ENCODE measurements around the gene CD55.

Gene CD55

DNA sequence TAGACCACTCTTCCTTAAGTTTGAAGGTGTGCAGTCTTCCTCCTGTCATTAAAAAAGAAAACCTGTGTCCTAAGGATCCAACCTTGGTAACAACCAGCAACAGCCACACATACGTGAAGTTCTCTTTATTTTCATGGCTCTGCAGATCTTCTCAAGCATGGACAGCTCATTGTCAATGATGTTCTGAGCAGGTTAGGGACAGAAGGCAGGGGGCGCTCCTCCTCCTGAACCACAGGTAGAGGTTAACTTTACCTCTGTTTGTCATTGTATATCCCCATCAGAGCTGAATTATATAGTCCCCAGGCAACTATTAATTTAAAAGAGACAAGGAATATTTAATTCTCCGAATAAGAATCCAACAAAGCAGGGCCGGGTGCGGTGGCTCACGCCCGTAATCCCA is 80.1 kb downstream of the CD55 start:
- no peaks in the 10 kb centered on the region for H3K27me3 ChIP-seq (ENCODE audit: insufficient read depth, poor library complexity, severe bottlenecking)
- no peak for TF ChIP-seq POLR2AphosphoS5 (IDR thresholded peaks at IDR 0.05; ENCODE audit: low read depth)
- no peak overlapping the region for H3K4me3 ChIP-seq (replicated peaks; ENCODE audit: insufficient read depth, low read length)
- no peak for DNase-seq (ENCODE audit: low read depth in 1 of 2, low spot score in 1 of 2)
- no peak overlapping the region for H3K27ac ChIP-seq (replicated peaks)

DNA sequence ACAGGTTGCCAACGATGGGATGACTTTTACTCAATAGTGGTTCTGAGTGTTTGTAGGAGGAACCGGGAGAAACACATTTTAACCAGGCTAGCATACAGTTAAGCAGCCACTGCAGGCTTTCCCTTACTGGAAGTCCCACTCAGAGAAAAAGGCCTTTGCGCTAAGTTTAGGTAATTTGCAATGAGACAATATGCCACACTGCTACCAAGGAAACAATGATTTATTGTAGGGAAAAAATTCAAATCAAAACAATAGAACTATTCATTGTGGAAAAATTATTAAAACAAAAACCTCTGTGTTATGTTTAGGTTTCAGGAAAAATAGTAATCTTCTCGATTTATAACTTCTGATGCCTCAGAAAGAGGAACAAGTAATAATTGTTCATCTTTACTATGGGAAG is 81.3 kb downstream of the CD55 start:
- no peak for DNase-seq (ENCODE audit: low read depth in 1 of 2, low spot score in 1 of 2)
- Histone ChIP-seq H3K4me3 (replicated peaks; ENCODE audit: insufficient read depth, low read length) (no peak overlapping the region), H3K27me3 (ENCODE audit: insufficient read depth, poor library complexity, severe bottlenecking) (no peaks in the 10 kb centered on the region), H3K27ac (replicated peaks) (no peak overlapping the region)
- no peak for TF ChIP-seq SPI1 (IDR thresholded peaks at IDR 0.05; ENCODE audit: borderline replicate concordance, low read depth)
- TF ChIP-seq GABPA (IDR thresholded peaks at IDR 0.05; ENCODE audit: low read depth): no peak
- no peak for TF ChIP-seq POLR2AphosphoS5 (IDR thresholded peaks at IDR 0.05; ENCODE audit: low read depth)
- TF ChIP-seq, protein P1, sequence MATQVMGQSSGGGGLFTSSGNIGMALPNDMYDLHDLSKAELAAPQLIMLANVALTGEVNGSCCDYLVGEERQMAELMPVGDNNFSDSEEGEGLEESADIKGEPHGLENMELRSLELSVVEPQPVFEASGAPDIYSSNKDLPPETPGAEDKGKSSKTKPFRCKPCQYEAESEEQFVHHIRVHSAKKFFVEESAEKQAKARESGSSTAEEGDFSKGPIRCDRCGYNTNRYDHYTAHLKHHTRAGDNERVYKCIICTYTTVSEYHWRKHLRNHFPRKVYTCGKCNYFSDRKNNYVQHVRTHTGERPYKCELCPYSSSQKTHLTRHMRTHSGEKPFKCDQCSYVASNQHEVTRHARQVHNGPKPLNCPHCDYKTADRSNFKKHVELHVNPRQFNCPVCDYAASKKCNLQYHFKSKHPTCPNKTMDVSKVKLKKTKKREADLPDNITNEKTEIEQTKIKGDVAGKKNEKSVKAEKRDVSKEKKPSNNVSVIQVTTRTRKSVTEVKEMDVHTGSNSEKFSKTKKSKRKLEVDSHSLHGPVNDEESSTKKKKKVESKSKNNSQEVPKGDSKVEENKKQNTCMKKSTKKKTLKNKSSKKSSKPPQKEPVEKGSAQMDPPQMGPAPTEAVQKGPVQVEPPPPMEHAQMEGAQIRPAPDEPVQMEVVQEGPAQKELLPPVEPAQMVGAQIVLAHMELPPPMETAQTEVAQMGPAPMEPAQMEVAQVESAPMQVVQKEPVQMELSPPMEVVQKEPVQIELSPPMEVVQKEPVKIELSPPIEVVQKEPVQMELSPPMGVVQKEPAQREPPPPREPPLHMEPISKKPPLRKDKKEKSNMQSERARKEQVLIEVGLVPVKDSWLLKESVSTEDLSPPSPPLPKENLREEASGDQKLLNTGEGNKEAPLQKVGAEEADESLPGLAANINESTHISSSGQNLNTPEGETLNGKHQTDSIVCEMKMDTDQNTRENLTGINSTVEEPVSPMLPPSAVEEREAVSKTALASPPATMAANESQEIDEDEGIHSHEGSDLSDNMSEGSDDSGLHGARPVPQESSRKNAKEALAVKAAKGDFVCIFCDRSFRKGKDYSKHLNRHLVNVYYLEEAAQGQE (IDR thresholded peaks at IDR 0.05; ENCODE audit: insufficient replicate concordance, low read depth): no peak
- TF ChIP-seq, protein P2, sequence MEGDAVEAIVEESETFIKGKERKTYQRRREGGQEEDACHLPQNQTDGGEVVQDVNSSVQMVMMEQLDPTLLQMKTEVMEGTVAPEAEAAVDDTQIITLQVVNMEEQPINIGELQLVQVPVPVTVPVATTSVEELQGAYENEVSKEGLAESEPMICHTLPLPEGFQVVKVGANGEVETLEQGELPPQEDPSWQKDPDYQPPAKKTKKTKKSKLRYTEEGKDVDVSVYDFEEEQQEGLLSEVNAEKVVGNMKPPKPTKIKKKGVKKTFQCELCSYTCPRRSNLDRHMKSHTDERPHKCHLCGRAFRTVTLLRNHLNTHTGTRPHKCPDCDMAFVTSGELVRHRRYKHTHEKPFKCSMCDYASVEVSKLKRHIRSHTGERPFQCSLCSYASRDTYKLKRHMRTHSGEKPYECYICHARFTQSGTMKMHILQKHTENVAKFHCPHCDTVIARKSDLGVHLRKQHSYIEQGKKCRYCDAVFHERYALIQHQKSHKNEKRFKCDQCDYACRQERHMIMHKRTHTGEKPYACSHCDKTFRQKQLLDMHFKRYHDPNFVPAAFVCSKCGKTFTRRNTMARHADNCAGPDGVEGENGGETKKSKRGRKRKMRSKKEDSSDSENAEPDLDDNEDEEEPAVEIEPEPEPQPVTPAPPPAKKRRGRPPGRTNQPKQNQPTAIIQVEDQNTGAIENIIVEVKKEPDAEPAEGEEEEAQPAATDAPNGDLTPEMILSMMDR (IDR thresholded peaks at IDR 0.05; ENCODE audit: insufficient read depth, low read length): no peak

DNA sequence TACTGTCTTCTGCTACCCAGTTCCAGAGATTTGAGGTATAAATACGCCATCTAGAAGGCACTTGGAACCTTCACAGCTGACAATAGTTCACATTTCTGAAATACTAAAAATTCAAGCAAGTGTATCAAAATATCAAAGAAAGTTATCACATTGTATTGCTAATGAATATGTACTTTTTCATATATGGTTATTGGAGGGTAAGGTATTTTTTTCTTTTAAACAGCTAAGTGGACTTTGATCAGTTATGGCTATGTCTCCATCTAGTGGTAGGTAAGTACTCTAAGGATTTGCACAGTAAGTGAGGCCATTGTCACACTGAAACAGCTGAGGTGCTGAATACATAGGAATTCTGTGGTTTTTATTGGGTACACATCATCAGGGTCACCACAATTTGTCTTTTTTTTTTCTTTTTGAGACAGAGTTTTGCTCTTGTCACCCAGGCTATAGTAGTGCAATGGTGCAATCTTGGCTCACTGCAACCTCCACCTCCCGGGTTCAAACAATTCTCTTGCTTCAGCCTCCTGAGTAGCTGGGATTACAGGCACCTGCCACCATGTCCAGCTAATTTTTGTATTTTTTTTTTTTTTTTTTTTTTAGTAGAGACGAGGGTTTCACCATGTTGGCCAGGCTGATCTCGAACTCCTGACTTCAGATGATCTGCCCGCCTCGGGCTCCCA is 83.5 kb downstream of the CD55 start:
- Histone ChIP-seq H3K4me3 (replicated peaks; ENCODE audit: insufficient read depth, low read length) (no peak overlapping the region), H3K27ac (replicated peaks) (no peak overlapping the region), H3K27me3 (ENCODE audit: insufficient read depth, poor library complexity, severe bottlenecking) (no peaks in the 10 kb centered on the region)
- peak in 1 of 2 experiments; percentile 24 for DNase-seq (ENCODE audit: low read depth in 1 of 2, low spot score in 1 of 2)
- no peak for TF ChIP-seq POLR2AphosphoS5 (IDR thresholded peaks at IDR 0.05; ENCODE audit: low read depth)
- TF ChIP-seq, protein P2 (IDR thresholded peaks at IDR 0.05; ENCODE audit: insufficient read depth, low read length): peak; percentile 66

DNA sequence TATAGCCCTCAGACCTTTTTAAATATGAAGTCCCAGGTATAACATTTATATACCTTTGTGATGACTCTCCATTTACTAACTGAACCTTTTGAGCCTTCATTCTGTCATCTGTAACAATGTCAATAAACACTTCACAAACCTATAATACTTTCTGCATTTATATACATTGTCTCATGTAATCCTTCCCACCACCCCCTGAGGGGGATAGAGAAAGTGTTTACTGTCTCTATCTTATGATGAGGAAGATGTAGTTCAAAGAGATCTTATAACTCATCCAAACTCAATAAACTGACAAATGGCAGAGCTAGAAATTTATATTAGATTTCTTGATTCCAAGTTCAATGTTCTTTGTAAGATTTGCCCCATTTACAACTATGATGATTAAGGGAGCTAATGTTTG is 84.3 kb downstream of the CD55 start:
- TF ChIP-seq GABPA (IDR thresholded peaks at IDR 0.05; ENCODE audit: low read depth) (no peak), POLR2AphosphoS5 (IDR thresholded peaks at IDR 0.05; ENCODE audit: low read depth) (no peak), SPI1 (IDR thresholded peaks at IDR 0.05; ENCODE audit: borderline replicate concordance, low read depth) (no peak)
- TF ChIP-seq, protein P1 (IDR thresholded peaks at IDR 0.05; ENCODE audit: insufficient replicate concordance, low read depth): no peak
- TF ChIP-seq, protein P2 (IDR thresholded peaks at IDR 0.05; ENCODE audit: insufficient read depth, low read length): no peak
- Histone ChIP-seq H3K27me3 (ENCODE audit: insufficient read depth, poor library complexity, severe bottlenecking) (no peaks in the 10 kb centered on the region), H3K4me3 (replicated peaks; ENCODE audit: insufficient read depth, low read length) (no peak overlapping the region), H3K27ac (replicated peaks) (no peak overlapping the region)
- no peak for DNase-seq (ENCODE audit: low read depth in 1 of 2, low spot score in 1 of 2)
